GM12864 (cell line): ENCODE measurements around the gene SKA3.
"Not testable (repeated sequence)": the region's sequence is repeated elsewhere in the genome, so short reads cannot be mapped to it uniquely, and the experiment has no call there.

ENCODE experiments used
- DNase-seq: peaks from one replicate; pipeline ENCODE4 v3.0.0-alpha.2; 2011; ENCODE audit warnings: low read depth
- H3K4me3 ChIP-seq: 2 replicates; pipeline ENCODE4 v1.5.1; 2011; ENCODE audit warnings: mild to moderate bottlenecking, low read depth, low read length, control low read depth
- CTCF ChIP-seq: IDR thresholded peaks from 2 replicates; pipeline ENCODE4 v1.5.1; 2011; ENCODE audit warnings: low read depth, mild to moderate bottlenecking, moderate library complexity, low read length, control low read depth, inconsistent platforms; ENCODE audit errors: missing control alignments

SKA3 gene

GRCh38 chr13:21176215-21176981 is at the start of gene SKA3, which contains the start of gene MRPL57:
Gene SKA3 (minus strand): TSS chr13:21176552. CDS start chr13:21176477, 75 bp downstream.
Gene MRPL57 (plus strand): TSS chr13:21176658. CDS start chr13:21176917, 259 bp downstream.
- TF ChIP-seq CTCF = no peak
- H3K4me3 ChIP-seq = peak within 1 kb of the TSS; percentile 99
- DNase-seq = peak; percentile 83

GRCh38 chr13:21225082-21225481 is 48.7 kb upstream of the SKA3 start:
- no peak overlapping the region for H3K4me3 ChIP-seq
- no peak for TF ChIP-seq CTCF
- DNase-seq = no peak

GRCh38 chr13:21221268-21221667 is 44.9 kb upstream of the SKA3 start:
- no peak overlapping the region for H3K4me3 ChIP-seq
- no peak for TF ChIP-seq CTCF
- no peak for DNase-seq

GRCh38 chr13:21219716-21220115 is 43.4 kb upstream of the SKA3 start:
- not testable (repeated sequence) for DNase-seq, H3K4me3 ChIP-seq

GRCh38 chr13:21219036-21219381 is 42.7 kb upstream of the SKA3 start:
- no peak overlapping the region for H3K4me3 ChIP-seq
- no peak for DNase-seq
- no peak for TF ChIP-seq CTCF

GRCh38 chr13:21218351-21219035 is 42.1 kb upstream of the SKA3 start:
- DNase-seq = peak; percentile 66
- no peak overlapping the region for H3K4me3 ChIP-seq
- no peak for TF ChIP-seq CTCF

- no peak for DNase-seq
- TF ChIP-seq CTCF = no peak
- H3K4me3 ChIP-seq = no peak overlapping the region
These were observed 40.0 kb upstream of the SKA3 start for GRCh38 chr13:21216332-21216731.

- DNase-seq = not testable (repeated sequence)
These were observed 39.1 kb upstream of the SKA3 start for GRCh38 chr13:21215419-21215818.

More at GRCh38 chr13:21215419-21215818, 39.1 kb upstream of the SKA3 start:
- H3K4me3 ChIP-seq = not testable (repeated sequence)
